ENCODE results near the gene STXBP6.

Gene STXBP6

DNA sequence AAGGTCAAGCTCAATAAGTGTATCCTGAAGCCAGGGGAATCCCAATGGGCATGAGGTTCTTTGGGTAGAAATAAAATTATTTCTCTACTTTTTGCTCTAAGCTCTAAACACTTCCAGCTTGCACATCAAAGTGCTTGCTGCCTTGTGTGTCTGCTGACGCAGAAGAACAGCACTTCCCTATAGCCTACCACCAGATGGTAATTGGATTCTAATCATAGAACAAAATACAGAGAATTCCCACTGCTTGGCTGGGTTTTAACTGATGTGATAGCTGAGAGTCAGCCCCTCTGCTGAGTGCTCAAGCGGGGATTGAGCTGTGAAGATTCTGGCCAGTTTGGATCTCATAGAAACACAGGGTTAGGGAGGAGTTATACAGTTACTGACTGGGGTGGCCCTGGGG is 283.5 kb downstream of the STXBP6 start:
- Histone ChIP-seq H3K4me1 (ENCODE audit: control insufficient read depth, low read length) (no peaks in the 10 kb centered on the region), H3F3A (ENCODE audit: control insufficient read depth, insufficient read depth) (no peaks in the 10 kb centered on the region), H3K9me2 (replicated peaks; ENCODE audit: control insufficient read depth, low read length) (no peaks in the 10 kb centered on the region), H3K9me3 (ENCODE audit: control insufficient read depth, insufficient read depth, low read length) (no peaks in the 10 kb centered on the region), H3K79me2 (ENCODE audit: control insufficient read depth, low read length) (no peaks in the 10 kb centered on the region), H3K27me3 (ENCODE audit: control insufficient read depth, low read length) (no peaks in the 10 kb centered on the region), H3K4me3 (ENCODE audit: low read length) (no peak overlapping the region), H3K36me3 (ENCODE audit: control insufficient read depth, low read length) (no peaks in the 10 kb centered on the region), H3K4me2 (ENCODE audit: low read length) (no peak overlapping the region), H3K27ac (ENCODE audit: low read depth, low read length) (no peak overlapping the region), H4K20me1 (ENCODE audit: control insufficient read depth, insufficient read depth, low read depth, low read length) (no peaks in the 10 kb centered on the region)
- TF ChIP-seq EZH2phosphoT487 (IDR thresholded peaks at IDR 0.05; ENCODE audit: borderline replicate concordance, low read length), result no peak
- no peak for TF ChIP-seq CTCF (IDR thresholded peaks at IDR 0.05; ENCODE audit: low read depth, low read length, poor library complexity, severe bottlenecking)

GRCh38 chr14:24761141-24761540 is 288.8 kb downstream of the STXBP6 start:
- no peaks in the 10 kb centered on the region for H3F3A ChIP-seq (ENCODE audit: control insufficient read depth, insufficient read depth)
- no peak overlapping the region for H3K27ac ChIP-seq (ENCODE audit: low read depth, low read length)
- TF ChIP-seq CTCF (IDR thresholded peaks at IDR 0.05; ENCODE audit: low read depth, low read length, poor library complexity, severe bottlenecking), result no peak
- TF ChIP-seq EZH2phosphoT487 (IDR thresholded peaks at IDR 0.05; ENCODE audit: borderline replicate concordance, low read length), result no peak
- no peaks in the 10 kb centered on the region for H3K9me2 ChIP-seq (replicated peaks; ENCODE audit: control insufficient read depth, low read length)
- no peaks in the 10 kb centered on the region for H3K9me3 ChIP-seq (ENCODE audit: control insufficient read depth, insufficient read depth, low read length)
- no peaks in the 10 kb centered on the region for H3K36me3 ChIP-seq (ENCODE audit: control insufficient read depth, low read length)
- H3K79me2 ChIP-seq (ENCODE audit: control insufficient read depth, low read length), result no peaks in the 10 kb centered on the region
- no peak overlapping the region for H3K4me2 ChIP-seq (ENCODE audit: low read length)
- no peaks in the 10 kb centered on the region for H4K20me1 ChIP-seq (ENCODE audit: control insufficient read depth, insufficient read depth, low read depth, low read length)
- no peak overlapping the region for H3K4me3 ChIP-seq (ENCODE audit: low read length)
- no peaks in the 10 kb centered on the region for H3K27me3 ChIP-seq (ENCODE audit: control insufficient read depth, low read length)
- no peaks in the 10 kb centered on the region for H3K4me1 ChIP-seq (ENCODE audit: control insufficient read depth, low read length)
